Placental pericyte (primary cell): Measurements from ENCODE around the gene PRSS56. TPM values are rescaled to one million over a fixed set of nuclear protein-coding genes. Genes with fewer than 3 reads are reported as not detected.

Experiments used
- total RNA-seq: library from RNA; depleted of rRNA; stranded (reverse); fragments of >200 nt; gene quantifications from 2 replicates; pipeline ENCODE4 v1.2.3, GENCODE V29; 2012

PRSS56 gene
- total RNA-seq: not detected in 2 replicates

DNA sequence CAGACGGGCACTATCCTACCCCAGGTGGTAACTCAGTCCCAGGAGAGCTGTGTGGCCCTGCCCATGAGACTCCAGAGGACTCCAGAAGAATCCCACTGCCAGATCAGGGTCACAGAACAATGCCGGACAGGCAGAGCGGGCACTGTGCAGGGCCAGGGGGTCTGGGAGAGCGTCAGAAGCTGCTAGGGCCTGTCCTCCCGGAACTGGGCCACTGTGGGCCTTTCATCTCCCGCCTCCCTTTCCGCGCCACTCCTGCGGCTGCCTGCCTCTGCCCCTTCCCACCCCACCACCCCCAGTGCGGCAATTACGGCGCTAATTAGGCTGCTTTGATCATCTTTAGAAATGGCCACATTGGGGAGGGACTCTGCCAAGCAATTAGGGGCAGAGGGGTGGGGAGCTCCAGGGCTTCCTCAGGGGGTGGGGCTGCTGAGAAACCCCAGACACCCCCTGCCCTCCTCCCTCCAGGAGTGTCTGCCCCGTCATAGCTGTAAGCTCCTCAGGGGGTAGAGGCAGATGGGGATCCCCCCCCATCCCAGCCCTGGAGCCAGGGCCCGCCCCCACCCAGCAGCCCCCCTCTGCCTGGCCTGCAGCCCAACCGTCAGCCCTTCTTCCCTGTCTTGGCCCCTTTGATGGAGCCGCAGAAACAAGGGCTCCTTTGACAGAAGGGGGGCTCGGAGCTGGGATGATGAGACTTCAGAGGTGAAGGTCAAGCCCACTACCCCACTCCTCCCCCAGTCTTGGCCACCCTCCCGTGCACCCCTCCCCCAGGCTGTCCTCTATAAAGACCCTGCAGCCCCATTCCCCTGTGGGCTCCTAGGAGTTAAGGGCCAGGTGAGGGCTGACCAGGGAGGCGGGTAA, at the start of gene PRSS56:
Gene PRSS56 (plus strand): TSS at position 808 of the 858 bp plus-strand sequence. CDS start 211 bp downstream, outside the sequence.

DNA sequence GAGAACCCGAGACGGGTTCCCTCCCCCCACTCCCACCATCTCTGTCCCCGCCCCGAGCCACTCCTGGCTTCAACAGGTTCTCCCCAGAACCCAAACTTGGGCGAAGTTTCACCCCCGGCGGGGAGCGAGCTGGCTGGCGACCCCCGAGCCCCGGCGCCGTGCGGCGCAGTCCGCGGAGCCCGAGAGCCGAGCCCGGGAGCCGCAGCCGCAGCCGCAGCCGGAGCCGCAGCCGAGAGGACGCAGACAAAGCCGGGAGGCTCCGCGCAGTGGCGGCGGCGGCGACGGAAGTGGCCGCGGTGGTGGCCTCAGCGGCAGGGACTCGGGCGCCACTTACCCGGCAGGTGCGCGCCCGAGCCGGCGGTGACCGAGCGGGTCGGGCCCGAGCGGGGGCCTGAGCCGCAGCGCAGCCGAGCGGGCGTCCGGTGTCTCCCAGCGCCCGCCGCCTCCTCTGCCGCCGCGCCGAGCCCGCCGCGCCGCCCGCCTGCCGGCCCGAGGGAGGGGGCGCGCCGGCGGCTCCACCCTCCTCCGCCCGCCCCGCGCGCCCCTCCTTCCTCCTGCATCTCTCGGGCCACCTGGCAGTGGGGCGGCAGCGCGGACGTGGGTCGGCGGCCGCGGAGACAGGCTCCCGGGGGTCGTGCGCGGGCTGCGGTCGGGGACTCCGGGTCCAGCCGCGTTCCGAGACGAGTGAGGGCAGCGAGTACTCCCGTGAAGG, 32.6 kb upstream of the PRSS56 start, which contains the start of gene ECEL1:
Gene ECEL1 (minus strand): TSS at position 450 of the 712 bp plus-strand sequence. CDS start 1,181 bp downstream, outside the sequence.

DNA sequence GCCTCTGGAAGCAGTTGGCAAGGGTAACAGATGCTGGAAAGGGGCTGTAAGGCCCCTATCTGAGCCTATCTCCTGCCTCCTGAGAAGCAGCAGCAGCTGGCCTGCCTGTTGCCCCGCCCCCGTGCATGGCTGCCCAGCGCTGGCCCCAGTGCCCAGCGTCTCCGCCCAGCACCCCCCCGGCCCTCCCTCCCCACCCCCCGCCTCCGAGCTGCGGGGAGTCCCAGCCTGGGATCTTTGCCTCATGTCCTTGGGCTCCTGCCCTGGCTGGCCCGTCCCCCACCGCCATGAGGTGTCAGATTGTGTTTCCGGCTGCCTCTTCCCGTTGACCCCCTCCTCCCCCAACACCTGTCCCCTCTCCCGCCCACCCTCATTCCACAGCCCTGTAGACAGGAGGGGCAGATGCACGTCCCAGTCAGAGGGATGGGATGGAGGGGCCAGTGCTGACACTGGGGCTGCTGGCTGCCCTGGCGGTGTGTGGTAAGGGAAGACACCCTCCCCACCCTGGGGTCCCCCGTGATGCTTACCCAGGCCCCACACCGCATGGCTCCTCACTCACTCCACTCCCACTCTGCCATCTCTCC, 5.7 kb downstream of the PRSS56 start, which contains the start of gene CHRND:
Gene CHRND (plus strand): TSS at position 370 of the 581 bp plus-strand sequence. CDS start 56 bp downstream, at position 426.

DNA sequence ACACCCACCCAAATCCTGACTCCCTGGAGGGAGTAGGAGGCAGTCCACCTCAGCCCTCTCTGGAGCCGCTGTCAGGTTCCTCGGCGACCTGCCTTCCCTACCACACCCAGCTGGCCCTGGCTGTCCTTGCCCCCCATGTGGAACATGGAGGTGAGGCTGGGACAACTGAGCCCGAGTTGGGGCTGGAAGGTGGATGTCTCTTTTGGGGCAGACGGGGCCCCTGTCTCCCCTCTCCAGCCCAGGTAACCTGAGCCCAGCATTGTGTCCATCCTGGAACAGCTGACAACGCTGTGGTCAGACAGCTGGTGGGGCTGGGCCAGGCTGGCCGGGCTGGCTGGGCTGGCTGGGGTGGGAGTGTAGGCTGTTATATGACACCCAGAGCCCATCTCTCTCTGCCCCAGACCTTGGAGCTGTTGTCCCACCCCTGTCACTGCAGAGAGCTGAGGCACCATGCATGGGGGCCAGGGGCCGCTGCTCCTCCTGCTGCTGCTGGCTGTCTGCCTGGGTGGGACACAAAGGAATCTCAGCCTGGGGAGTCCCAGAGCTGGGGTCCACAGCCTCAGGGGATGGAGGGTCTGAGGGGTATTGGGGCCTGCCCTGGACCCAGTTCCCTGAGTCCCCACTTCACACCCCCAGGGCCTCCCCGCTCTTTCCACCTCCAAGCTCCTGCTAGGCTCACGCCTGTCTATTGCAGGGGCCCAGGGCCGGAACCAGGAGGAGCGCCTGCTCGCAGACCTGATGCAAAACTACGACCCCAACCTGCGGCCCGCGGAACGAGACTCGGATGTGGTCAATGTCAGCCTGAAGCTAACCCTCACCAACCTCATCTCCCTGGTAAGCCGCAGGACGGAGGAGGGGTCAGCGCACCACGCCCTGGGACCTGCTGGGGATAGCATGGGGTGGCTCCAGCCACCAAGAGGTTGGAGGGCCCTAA, 19.4 kb downstream of the PRSS56 start, which contains the start of gene CHRNG:
Gene CHRNG (plus strand): TSS at position 395 of the 934 bp plus-strand sequence. CDS start 56 bp downstream, at position 451.

DNA sequence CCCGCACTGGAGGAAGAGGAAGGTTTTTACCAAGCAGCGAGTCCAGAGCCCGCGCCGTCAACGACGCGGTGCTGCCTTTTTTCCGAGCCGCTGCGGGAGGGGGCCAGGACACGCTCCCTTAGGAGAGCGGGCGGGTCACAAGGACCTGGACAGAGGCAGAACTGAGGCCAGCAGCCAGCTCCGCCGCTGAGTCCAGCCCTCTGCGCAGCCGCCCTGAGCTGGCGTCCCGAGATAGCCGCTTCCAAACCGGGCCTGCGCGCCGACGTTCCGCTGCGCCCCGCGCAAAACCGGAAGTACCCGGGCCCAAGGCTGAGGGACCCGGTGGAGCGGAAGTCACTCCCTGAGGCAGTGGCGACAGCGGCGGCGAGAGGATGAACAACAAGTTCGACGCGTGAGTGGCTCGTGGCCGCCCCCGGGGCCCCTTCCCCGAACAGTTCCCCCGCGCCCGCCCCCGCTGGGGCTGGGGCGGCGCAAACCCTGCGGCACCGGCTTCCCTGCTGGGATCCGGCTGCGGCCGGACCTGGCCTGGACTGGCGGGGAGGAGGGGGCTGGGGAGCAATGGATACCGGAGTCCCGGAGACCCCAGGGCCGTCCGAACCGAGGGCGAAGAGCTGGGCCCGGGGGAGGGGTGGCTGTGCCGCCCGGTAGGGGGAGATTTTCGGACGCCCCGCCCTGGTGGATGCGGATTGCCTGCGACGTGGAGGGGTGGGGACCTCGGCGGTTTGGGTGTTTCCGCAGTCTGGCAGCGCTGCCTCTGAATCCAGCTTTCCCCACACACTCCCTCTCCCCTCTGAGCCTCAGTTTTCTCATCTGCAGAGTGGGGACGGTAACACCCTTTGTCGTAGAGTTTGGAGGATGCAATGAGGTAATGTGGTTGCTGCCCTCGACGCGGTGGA, 30.4 kb downstream of the PRSS56 start, which contains the start of the genes EIF4E2 and TIGD1:
Gene EIF4E2 (plus strand): TSS at position 336 of the 896 bp plus-strand sequence. CDS start 36 bp downstream, at position 372.
Gene TIGD1 (minus strand): TSS at position 204 of the 896 bp plus-strand sequence. CDS start 675 bp downstream, outside the sequence.

Other genes starting within 250 kb of the PRSS56 start
- under 0.01 TPM in 1 of 2 replicates, not detected in the other for gene ALPP, start 141.6 kb upstream of the PRSS56 start, total RNA-seq
- gene ALPG, start 113.5 kb upstream of the PRSS56 start, total RNA-seq: not detected in 2 replicates
- not detected in 2 replicates for gene ALPI, start 64.2 kb upstream of the PRSS56 start, total RNA-seq
- not detected in 2 replicates for gene ECEL1, start 32.6 kb upstream of the PRSS56 start, total RNA-seq
- gene CHRND, start 5.8 kb downstream of the PRSS56 start, total RNA-seq: not detected in 2 replicates
- not detected in 2 replicates for gene CHRNG, start 19.3 kb downstream of the PRSS56 start, total RNA-seq
- 5.4 and 5.5 TPM in 2 replicates for gene TIGD1, start 30.2 kb downstream of the PRSS56 start, total RNA-seq
- 70.0 and 91.8 TPM in 2 replicates for gene EIF4E2, start 30.3 kb downstream of the PRSS56 start, total RNA-seq
- 0.14 and 0.22 TPM in 2 replicates for gene EFHD1, start 113.2 kb downstream of the PRSS56 start, total RNA-seq
- gene GIGYF2, start 176.9 kb downstream of the PRSS56 start, total RNA-seq: 53.0 and 55.5 TPM in 2 replicates